GM13977 (cell line): ENCODE data around the gene FHIT.
A peak's percentile ranks its signal among the peaks of the same experiment; 100 is the strongest.
"Not testable (repeated sequence)": the region's sequence is repeated elsewhere in the genome, so short reads cannot be mapped to it uniquely, and the experiment has no call there.

Source experiments
- DNase-seq: peaks from one replicate; pipeline ENCODE4 v3.0.0; 2012; ENCODE audit warnings: low spot score
- CTCF ChIP-seq: IDR thresholded peaks from 2 replicates; pipeline ENCODE4 v1.5.1; 2012; ENCODE audit warnings: mild to moderate bottlenecking, control low read depth; ENCODE audit not compliant: insufficient read depth; ENCODE audit errors: extremely low read depth, missing control alignments
- in situ Hi-C: fragments of 300-500 bp; cut with MboI; formaldehyde crosslinking; loops from one replicate; pipeline ENCODE4 v1.12.0; 2022; ENCODE audit warnings: low sequenced_read_pairs, low pct_unique_long_range_greater_than_20kb, mixed read lengths, inconsistent platforms; ENCODE audit not compliant: unreplicated experiment

The FHIT gene

GRCh38 chr3:61078048-61078752 is 173.1 kb downstream of the FHIT start:
- TF ChIP-seq CTCF: no peak
- in situ Hi-C loops: no loop called here
- no peak for DNase-seq

- in situ Hi-C loops: no loop called here
- no peak for DNase-seq
- no peak for TF ChIP-seq CTCF
These were observed 173.7 kb downstream of the FHIT start for GRCh38 chr3:61077551-61077950.

GRCh38 chr3:61074783-61075182 is 176.5 kb downstream of the FHIT start:
- in situ Hi-C loops: no loop called here
- no peak for TF ChIP-seq CTCF
- no peak for DNase-seq

- no peak for DNase-seq
- in situ Hi-C loops: no loop called here
- TF ChIP-seq CTCF: no peak
These were observed 177.6 kb downstream of the FHIT start for GRCh38 chr3:61073566-61074165.

GRCh38 chr3:61068084-61068483 is 183.2 kb downstream of the FHIT start:
- DNase-seq: no peak
- in situ Hi-C loops: no loop called here
- no peak for TF ChIP-seq CTCF

- in situ Hi-C loops: no loop called here
- TF ChIP-seq CTCF: no peak
- DNase-seq: peak; percentile 6
These were observed 184.5 kb downstream of the FHIT start for GRCh38 chr3:61066800-61067199.

GRCh38 chr3:61066222-61066621 is 185.0 kb downstream of the FHIT start:
- in situ Hi-C loops, DNase-seq: not testable (repeated sequence)
